IPS-15b (cell line): ENCODE measurements around the gene EIF3L.

ENCODE experiments used
- H3K27me3 ChIP-seq: one replicate; pipeline ENCODE4 v1.6.1; 2013; ENCODE audit warnings: low read length; ENCODE audit not compliant: control insufficient read depth, insufficient read depth
- H3K36me3 ChIP-seq: one replicate; pipeline ENCODE4 v1.6.1; 2013; ENCODE audit warnings: low read length; ENCODE audit not compliant: control insufficient read depth, insufficient read depth
- H3K4me1 ChIP-seq: one replicate; pipeline ENCODE4 v1.6.1; 2013; ENCODE audit warnings: mild to moderate bottlenecking, low read length; ENCODE audit not compliant: control insufficient read depth, insufficient read depth
- H3K4me3 ChIP-seq: one replicate; pipeline ENCODE4 v1.5.1; 2013; ENCODE audit warnings: low read depth, low read length
- H3K9ac ChIP-seq: one replicate; pipeline ENCODE4 v1.6.1; 2013; ENCODE audit warnings: low read depth, mild to moderate bottlenecking, low read length
- H3K9me3 ChIP-seq: one replicate; pipeline ENCODE4 v1.6.1; 2013; ENCODE audit warnings: mild to moderate bottlenecking, low read length; ENCODE audit not compliant: control insufficient read depth, insufficient read depth

The EIF3L gene

DNA sequence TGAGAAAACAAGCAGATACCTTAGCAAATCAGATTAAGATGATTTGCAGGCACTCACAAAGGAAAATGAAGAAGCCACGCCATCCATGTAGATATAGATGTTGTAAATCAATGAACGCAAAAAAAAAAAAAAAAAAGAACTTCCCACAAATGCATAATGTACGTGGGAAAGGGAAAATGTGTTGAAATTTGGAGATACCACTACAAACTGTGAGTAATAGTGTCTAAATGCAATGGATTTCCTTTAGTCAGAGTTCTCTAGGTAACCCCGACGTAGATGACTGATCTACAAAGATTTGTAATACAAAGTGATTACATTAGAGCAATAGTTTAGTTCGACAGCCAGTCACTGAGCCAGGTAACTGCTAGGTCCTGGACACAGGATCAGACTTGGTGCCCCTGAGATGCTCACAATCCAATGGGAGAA lies 4.3 kb upstream of the EIF3L start:
- H3K9me3 ChIP-seq = no peaks in the 10 kb centered on the region
- H3K4me1 ChIP-seq = no peaks in the 10 kb centered on the region
- no peaks in the 10 kb centered on the region for H3K36me3 ChIP-seq
- peak overlapping the region; percentile 76 for H3K4me3 ChIP-seq
- H3K27me3 ChIP-seq = no peaks in the 10 kb centered on the region
- no peak overlapping the region for H3K9ac ChIP-seq

DNA sequence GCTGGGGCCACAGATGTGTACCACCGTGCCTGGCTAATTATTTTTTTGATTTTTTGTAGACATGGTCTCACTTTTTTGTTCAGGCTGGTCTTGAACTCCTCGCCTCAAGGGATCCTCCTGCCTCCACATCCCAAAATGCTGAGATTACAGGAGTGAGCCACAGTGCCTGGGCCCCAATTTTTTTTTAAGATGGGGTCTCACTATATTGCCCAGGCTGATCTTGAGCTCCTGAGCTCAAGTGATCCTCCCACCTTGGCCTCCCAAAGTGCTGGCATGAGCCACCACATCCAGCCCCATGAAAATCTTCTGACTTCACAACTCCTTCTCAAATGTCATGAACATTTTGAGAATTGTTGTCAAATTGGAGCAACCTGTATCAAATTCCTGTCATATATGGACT lies 2.8 kb upstream of the EIF3L start:
- Histone ChIP-seq H3K27me3 (no peaks in the 10 kb centered on the region), H3K4me3 (no peak overlapping the region), H3K36me3 (peaks cover under 1% of the 10 kb centered on the region), H3K9me3 (no peaks in the 10 kb centered on the region), H3K4me1 (no peaks in the 10 kb centered on the region), H3K9ac (no peak overlapping the region)

DNA sequence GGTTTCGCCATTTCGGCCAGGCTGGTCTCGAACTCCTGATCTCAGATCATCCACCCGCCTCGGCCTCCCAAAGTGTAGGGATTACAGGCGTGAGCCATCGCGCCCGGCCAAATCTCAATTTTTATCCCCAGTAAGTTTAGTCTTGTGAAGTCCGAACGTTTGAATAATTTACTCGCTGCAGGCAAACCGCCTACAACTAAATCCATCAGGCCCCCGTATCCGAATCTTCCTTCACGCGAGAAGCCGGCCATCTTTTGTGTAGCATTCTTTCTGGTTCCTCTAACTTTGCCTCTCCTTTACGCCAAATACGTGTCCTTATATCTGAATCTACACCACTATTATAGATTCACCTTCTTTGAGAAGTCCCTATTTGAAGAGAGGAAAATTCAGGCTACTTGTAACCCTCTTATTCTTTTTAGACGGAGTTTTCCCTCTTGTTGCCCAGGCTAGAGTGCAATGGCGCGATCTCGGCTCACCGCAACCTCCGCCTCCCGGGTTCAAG lies 581 bp upstream of the EIF3L start:
- Histone ChIP-seq H3K4me1 (no peaks in the 10 kb centered on the region), H3K36me3 (peaks cover 19% of the 10 kb centered on the region), H3K27me3 (no peaks in the 10 kb centered on the region), H3K4me3 (peak overlapping the region; percentile 90), H3K9ac (peak overlapping the region; percentile 82), H3K9me3 (no peaks in the 10 kb centered on the region)

DNA sequence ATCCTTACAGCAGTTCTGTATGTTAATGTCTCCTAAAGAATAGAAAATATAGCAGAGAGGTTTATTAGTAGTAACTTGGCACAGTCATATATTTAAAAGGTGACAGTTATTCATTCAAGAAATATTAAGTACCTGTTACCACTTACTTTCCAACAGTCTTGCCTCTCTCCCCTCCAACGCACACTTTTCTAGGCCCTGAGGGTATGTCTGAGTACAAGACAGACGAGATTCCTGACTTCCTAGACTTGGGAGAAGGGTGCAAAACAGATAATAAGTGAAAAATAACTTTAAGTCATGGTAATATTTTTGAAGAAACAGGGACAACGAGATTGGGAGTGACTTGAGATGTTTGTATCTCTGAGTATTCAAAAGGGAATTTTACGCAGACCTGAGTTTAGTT lies 1.6 kb downstream of the EIF3L start:
- Histone ChIP-seq H3K9ac (no peak overlapping the region), H3K9me3 (no peaks in the 10 kb centered on the region), H3K4me3 (no peak overlapping the region), H3K27me3 (no peaks in the 10 kb centered on the region), H3K4me1 (no peaks in the 10 kb centered on the region), H3K36me3 (peaks cover 32% of the 10 kb centered on the region)

DNA sequence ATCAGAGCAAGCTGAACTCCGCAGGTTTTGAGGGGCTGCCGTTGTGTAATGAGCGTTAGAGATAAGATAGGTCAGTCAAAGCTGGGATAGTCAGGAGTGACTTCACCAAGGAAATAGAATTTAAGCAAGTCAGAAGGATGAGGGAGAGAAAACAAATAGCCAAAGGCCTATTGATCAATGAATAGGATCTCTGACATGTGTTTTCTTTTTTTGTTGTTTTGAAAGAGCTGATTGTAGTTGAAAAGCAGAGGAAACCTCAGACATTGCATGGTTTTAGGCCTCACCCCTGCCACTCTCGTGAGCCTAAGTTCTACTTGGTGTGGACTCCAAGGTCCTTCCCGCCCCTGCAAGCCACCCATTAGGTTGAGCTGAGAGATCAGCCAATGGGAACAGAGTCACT lies 3.2 kb downstream of the EIF3L start:
- Histone ChIP-seq H3K36me3 (peaks cover 35% of the 10 kb centered on the region), H3K9ac (no peak overlapping the region), H3K4me3 (no peak overlapping the region), H3K27me3 (no peaks in the 10 kb centered on the region), H3K4me1 (no peaks in the 10 kb centered on the region), H3K9me3 (no peaks in the 10 kb centered on the region)

DNA sequence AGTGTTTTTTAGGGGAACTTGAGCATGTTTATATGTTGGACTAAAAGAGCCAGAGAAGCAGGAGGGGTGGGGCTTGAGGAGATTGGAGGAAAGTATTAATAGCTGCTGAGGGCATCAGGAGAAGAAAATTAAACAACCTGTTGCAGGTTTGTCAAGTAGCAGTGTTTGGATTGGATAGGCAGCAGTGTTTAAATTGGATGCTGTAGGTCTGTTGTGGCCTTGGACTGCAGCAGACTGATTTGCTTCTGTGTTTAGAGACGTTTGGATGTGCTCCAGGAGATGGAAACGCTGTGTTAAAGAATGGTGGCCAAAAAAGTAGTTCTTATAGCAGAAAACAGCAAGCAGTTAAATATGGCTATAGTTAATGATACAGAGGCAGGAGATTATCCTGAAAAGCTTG lies 5.7 kb downstream of the EIF3L start:
- Histone ChIP-seq H3K9ac (no peak overlapping the region), H3K9me3 (no peaks in the 10 kb centered on the region), H3K27me3 (no peaks in the 10 kb centered on the region), H3K4me3 (no peak overlapping the region), H3K4me1 (no peaks in the 10 kb centered on the region), H3K36me3 (peaks cover 48% of the 10 kb centered on the region)

DNA sequence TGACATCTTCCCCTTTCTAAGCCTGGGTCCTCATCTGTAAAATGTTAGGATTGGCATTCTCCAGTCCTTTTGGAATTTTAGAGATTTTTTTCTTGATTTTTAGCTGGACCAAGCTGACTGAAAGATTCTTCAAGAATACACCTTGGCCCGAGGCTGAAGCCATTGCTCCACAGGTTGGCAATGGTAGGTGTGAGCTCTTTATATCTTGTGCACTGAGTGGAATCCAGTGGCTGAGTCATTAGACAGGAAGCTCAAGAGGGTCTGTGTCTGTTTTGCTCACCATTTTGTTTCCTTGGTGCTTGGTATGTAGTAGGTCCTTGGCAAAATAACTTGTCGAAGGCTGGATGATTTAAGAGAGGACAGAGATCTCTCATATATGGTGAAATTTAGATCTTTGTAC lies 6.2 kb downstream of the EIF3L start:
- H3K4me1 ChIP-seq = no peaks in the 10 kb centered on the region
- H3K36me3 ChIP-seq = peaks cover 49% of the 10 kb centered on the region
- no peaks in the 10 kb centered on the region for H3K9me3 ChIP-seq
- no peaks in the 10 kb centered on the region for H3K27me3 ChIP-seq
- H3K4me3 ChIP-seq = no peak overlapping the region
- no peak overlapping the region for H3K9ac ChIP-seq

DNA sequence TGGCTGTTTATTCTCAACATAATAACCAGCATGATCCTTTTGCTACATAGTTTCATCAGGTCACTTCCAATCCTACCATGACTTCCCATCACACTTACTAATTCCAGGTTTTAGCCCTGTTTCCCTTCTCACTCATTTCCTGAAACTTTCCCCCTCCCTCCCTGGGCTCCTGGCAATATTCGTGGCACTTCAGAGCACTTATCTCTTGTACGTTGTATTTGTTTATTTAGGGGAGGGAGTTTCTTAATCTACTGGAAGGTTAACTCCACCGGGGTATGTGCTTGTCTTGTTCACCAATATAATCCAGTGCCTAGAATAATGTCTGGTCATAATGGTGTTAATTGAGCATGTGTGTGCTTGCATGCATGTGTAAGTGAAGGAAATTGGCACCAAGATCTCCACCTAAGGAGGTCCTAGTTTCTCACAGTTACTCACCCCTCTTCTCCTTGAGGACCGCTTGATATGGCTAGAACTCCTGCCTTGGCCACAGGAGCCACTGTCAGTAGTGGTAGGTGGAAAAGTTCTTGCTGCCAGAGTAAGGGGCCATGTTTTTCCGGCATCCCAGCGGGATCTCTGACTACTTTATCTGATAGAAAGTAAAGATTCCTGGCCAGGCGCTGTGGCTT lies 11.7 kb downstream of the EIF3L start:
- Histone ChIP-seq H3K4me3 (no peak overlapping the region), H3K9me3 (no peaks in the 10 kb centered on the region), H3K27me3 (no peaks in the 10 kb centered on the region), H3K36me3 (peaks cover 53% of the 10 kb centered on the region), H3K4me1 (no peaks in the 10 kb centered on the region), H3K9ac (no peak overlapping the region)

DNA sequence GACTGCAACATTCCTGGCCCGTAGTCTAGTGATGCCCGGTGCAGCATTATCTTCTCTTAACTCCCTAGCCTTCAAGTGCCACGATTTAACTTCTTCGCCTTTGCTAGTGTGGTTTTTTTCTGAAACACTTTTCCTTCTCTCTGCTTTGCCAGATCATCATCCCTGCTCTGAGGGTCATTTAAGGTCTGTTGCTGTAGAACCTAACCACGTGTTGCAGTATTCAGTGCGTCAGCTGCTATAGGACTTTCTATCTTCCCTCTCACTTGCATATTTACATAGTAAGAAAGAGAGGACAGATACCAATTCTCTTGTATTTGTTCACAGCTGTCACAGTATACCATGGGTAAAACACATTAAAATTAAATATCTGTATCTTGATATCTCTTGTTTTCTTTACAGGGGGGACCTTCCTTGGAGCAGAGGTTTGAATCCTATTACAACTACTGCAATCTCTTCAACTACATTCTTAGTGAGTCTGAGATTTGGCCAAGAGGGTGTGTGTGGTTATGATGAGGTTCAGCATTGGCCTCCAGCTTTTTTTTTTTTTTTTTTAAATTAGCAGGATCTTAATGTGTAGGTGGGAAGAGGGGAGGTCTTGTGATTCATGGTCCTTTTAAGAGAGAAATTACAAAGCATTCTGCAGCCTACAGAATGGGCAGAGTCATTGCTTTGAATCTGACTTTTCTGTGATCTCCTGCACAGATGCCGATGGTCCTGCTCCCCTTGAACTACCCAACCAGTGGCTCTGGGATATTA lies 13.5 kb downstream of the EIF3L start:
- Histone ChIP-seq H3K9ac (no peak overlapping the region), H3K9me3 (no peaks in the 10 kb centered on the region), H3K27me3 (no peaks in the 10 kb centered on the region), H3K36me3 (peaks cover 64% of the 10 kb centered on the region), H3K4me3 (no peak overlapping the region), H3K4me1 (no peaks in the 10 kb centered on the region)

DNA sequence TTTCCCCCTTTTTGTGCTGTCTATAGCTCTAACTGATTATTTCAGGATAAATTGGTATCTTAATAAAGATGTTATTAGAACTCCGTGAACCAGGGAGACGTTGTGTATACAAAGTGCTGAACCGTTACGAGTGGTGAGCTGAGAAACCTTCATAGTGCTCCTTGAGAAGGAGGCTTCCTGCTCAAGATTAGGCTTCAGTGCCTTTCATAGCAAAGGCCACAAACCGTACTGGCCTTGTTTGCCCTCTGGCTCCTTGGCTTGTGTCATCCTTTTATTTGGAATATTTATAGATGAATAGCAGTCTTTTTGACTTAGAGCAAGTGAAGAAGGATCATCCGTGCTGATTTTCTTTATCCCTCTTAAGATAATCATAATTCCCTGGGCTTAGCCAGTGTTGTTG lies 16.3 kb downstream of the EIF3L start:
- no peaks in the 10 kb centered on the region for H3K9me3 ChIP-seq
- peaks cover 68% of the 10 kb centered on the region for H3K36me3 ChIP-seq
- H3K27me3 ChIP-seq = no peaks in the 10 kb centered on the region
- H3K4me3 ChIP-seq = no peak overlapping the region
- H3K9ac ChIP-seq = no peak overlapping the region
- H3K4me1 ChIP-seq = no peaks in the 10 kb centered on the region

DNA sequence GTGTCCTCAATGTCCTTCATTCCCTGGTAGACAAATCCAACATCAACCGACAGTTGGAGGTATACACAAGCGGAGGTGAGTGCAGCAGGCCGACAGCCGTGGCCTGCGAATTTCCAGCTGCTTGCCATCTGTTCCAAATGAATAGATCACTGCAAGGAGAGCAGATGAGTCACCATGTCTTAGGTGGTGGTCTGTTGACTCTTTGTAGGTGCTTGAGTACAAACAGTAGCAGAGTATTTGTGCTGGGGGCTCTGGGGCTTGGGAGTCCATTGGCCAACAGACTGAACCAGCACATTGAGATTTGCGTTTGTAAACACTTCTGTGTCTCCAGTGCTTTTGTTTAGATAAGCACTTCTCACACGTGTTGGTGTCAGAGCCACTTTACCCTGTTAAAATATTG lies 21.1 kb downstream of the EIF3L start:
- Histone ChIP-seq H3K9ac (no peak overlapping the region), H3K36me3 (peaks cover 69% of the 10 kb centered on the region), H3K9me3 (no peaks in the 10 kb centered on the region), H3K27me3 (no peaks in the 10 kb centered on the region), H3K4me3 (no peak overlapping the region), H3K4me1 (no peaks in the 10 kb centered on the region)
